HepG2 (cell line): ENCODE measurements around the gene RGS19. TPM values are rescaled to one million over a fixed set of nuclear protein-coding genes. Genes with fewer than 3 reads are reported as not detected.

ENCODE experiments used
- ATAC-seq: fragments of 200-7000 bp; cut with Tn5 transposase; 3 replicates; pipeline ENCODE4 v1.9.1; 2020; ENCODE audit warnings: mild to moderate bottlenecking, moderate library complexity
- BruUV-seq: library from RNA; stranded (reverse); fragments of 400-500 nt; replicated peaks from 2 replicates; lab custom pipeline; 2021; lab: Mats Ljungman, UMichigan
- CTCF ChIA-PET: fragments of 300-600 bp; formaldehyde crosslinking; extraction: SDS; loops from one replicate; lab custom pipeline; 2021; ENCODE audit warnings: low total read pairs, inconsistent platforms, low intra/inter-chr PET ratio; lab: Yijun Ruan, JAX
- POLR2A ChIA-PET: fragments of 350-600 bp; sonication (Branson Sonifier 250); formaldehyde crosslinking; loops from one replicate; lab custom pipeline; 2020; ENCODE audit warnings: antibody characterized with exemption, inconsistent platforms; lab: Yijun Ruan, JAX
- DNase-seq: peaks from one replicate; pipeline ENCODE4 v3.0.0-alpha.2; 2015; ENCODE audit warnings: low spot score
- FAIRE-seq: peaks from 3 replicates; lab custom pipeline; 2011; peaks lifted over from hg19 to GRCh38; lab: Jason Lieb, UNC
- H2AFZ ChIP-seq: one replicate; pipeline ENCODE4 v1.6.1; 2011; ENCODE audit warnings: low read length, inconsistent platforms
- H3K27ac ChIP-seq: fragments of 300-600 bp; 3 replicates; pipeline ENCODE4 v1.8.0; 2011; ENCODE audit warnings: mixed run types, mild to moderate bottlenecking, mixed read lengths, low read length, inconsistent platforms; ENCODE audit not compliant: insufficient read depth; ENCODE audit errors: extremely low read length
- H3K27me3 ChIP-seq, 2 experiments: fragments of 200-600 bp in 1 of 2; 2 replicates in 1 of 2; 3 replicates in 1 of 2; pipeline versions ENCODE4 v1.6.0 to v1.8.0; 2011; ENCODE audit warnings: low read length in 2 of 2, mild to moderate bottlenecking in 2 of 2, moderate library complexity in 2 of 2, inconsistent platforms in 1 of 2; ENCODE audit not compliant: insufficient read depth in 2 of 2, control insufficient read depth in 1 of 2
- H3K36me3 ChIP-seq, 2 experiments: fragments of 200-600 bp in 1 of 2; replicated peaks in 1 of 2; 2 replicates in 1 of 2; 3 replicates in 1 of 2; pipeline versions ENCODE4 v1.5.1 to v1.8.0; 2011; ENCODE audit warnings: low read length in 2 of 2, inconsistent platforms in 1 of 2; ENCODE audit not compliant: insufficient read depth in 2 of 2, control insufficient read depth in 1 of 2
- H3K4me1 ChIP-seq: 2 replicates; pipeline ENCODE4 v1.5.1; 2012; ENCODE audit warnings: low read length, inconsistent platforms; ENCODE audit not compliant: insufficient read depth
- H3K4me2 ChIP-seq: 2 replicates; pipeline ENCODE4 v1.6.0; 2011; ENCODE audit warnings: low read depth, low read length, inconsistent platforms
- H3K4me3 ChIP-seq, 3 experiments: fragments of 200-600 bp in 1 of 3; sonication (generic), shearing (Covaris generic) in 1 of 3; replicated peaks in 1 of 3; 2 replicates each; pipeline ENCODE4 v1.5.1; 2011 to 2016; ENCODE audit warnings: low read length in 3 of 3, inconsistent platforms in 2 of 3, low read depth in 2 of 3, mild to moderate bottlenecking in 2 of 3, control low read depth in 1 of 3, mixed read lengths in 1 of 3; ENCODE audit not compliant: insufficient read depth in 1 of 3
- H3K79me2 ChIP-seq: one replicate; pipeline ENCODE4 v1.6.1; 2011; ENCODE audit warnings: low read length, inconsistent platforms; ENCODE audit not compliant: insufficient read depth
- H3K9ac ChIP-seq: 2 replicates; pipeline ENCODE4 v1.6.0; 2011; ENCODE audit warnings: mild to moderate bottlenecking, low read depth, low read length, inconsistent platforms; ENCODE audit not compliant: insufficient read depth
- H3K9me3 ChIP-seq: 2 replicates; pipeline ENCODE4 v1.5.1; 2012; ENCODE audit warnings: mild to moderate bottlenecking, low read length
- H4K20me1 ChIP-seq: 2 replicates; pipeline ENCODE4 v1.6.0; 2011; ENCODE audit warnings: inconsistent platforms, mild to moderate bottlenecking, low read length, moderate library complexity; ENCODE audit not compliant: insufficient read depth
- CREM ChIP-seq, 2 experiments: sonication (generic) in 1 of 2; formaldehyde crosslinking in 1 of 2; IDR thresholded peaks; 2 replicates each; pipeline versions ENCODE4 v1.4.0 to v1.6.1; 2016 to 2020; ENCODE audit warnings: antibody characterized with exemption in 1 of 2, mild to moderate bottlenecking in 1 of 2, missing genetic modification reagents in 1 of 2
- KLF16 ChIP-seq, 2 experiments: sonication (generic) in 1 of 2; formaldehyde crosslinking in 1 of 2; IDR thresholded peaks; 2 replicates each; pipeline versions ENCODE4 v1.6.1 to v1.8.0; 2016 to 2023; ENCODE audit warnings: missing genetic modification reagents in 2 of 2, missing compliant biosample characterization in 1 of 2
- MEIS2 ChIP-seq: sonication (generic); formaldehyde crosslinking; IDR thresholded peaks from 2 replicates; pipeline ENCODE4 v1.9.0; 2021; ENCODE audit warnings: mild to moderate bottlenecking, missing genetic modification reagents
- MTA1 ChIP-seq: sonication (generic); formaldehyde crosslinking; IDR thresholded peaks from 2 replicates; pipeline ENCODE4 v1.4.0; 2020; ENCODE audit warnings: missing genetic modification reagents, mild to moderate bottlenecking, borderline replicate concordance
- NFRKB ChIP-seq: fragments of 450-650 bp; IDR thresholded peaks from 2 replicates; pipeline ENCODE4 v1.6.1; 2017
- RAD51 ChIP-seq: fragments of 450-650 bp; IDR thresholded peaks from 2 replicates; pipeline ENCODE4 v1.6.1; 2016; ENCODE audit warnings: borderline replicate concordance
- SRSF9 ChIP-seq: fragments of 200-400 bp; formaldehyde crosslinking; IDR thresholded peaks from 2 replicates; pipeline ENCODE4 v1.6.1; 2018; ENCODE audit warnings: borderline replicate concordance, mild to moderate bottlenecking, low read depth, low read length; ENCODE audit not compliant: insufficient read depth, poor library complexity, severe bottlenecking
- STAT5B ChIP-seq: sonication (generic); formaldehyde crosslinking; IDR thresholded peaks from 2 replicates; pipeline ENCODE4 v1.4.0; 2020; ENCODE audit warnings: missing genetic modification reagents
- TBX3 ChIP-seq: fragments of 450-650 bp; IDR thresholded peaks from 2 replicates; pipeline ENCODE4 v1.6.1; 2017; ENCODE audit warnings: antibody characterized with exemption, mild to moderate bottlenecking, inconsistent platforms, borderline replicate concordance
- TRIM24 ChIP-seq: sonication (generic); formaldehyde crosslinking; IDR thresholded peaks from 2 replicates; pipeline ENCODE4 v1.8.0; 2022; ENCODE audit warnings: mild to moderate bottlenecking, missing genetic modification reagents
- ZBTB42 ChIP-seq: sonication (generic); formaldehyde crosslinking; IDR thresholded peaks from 2 replicates; pipeline ENCODE4 v1.5.0; 2020; ENCODE audit warnings: mild to moderate bottlenecking, missing genetic modification reagents
- ZFP41 ChIP-seq: sonication (generic); formaldehyde crosslinking; IDR thresholded peaks from 2 replicates; pipeline ENCODE4 v1.4.0; 2020; ENCODE audit warnings: mild to moderate bottlenecking, missing genetic modification reagents, borderline replicate concordance
- ZMYM2 ChIP-seq: sonication (generic); formaldehyde crosslinking; IDR thresholded peaks from 2 replicates; pipeline ENCODE4 v1.8.0; 2022; ENCODE audit warnings: mild to moderate bottlenecking, missing genetic modification reagents
- ZNF282 ChIP-seq: fragments of 450-650 bp; IDR thresholded peaks from 2 replicates; pipeline ENCODE4 v1.6.1; 2018; ENCODE audit not compliant: partially characterized antibody
- ZNF879 ChIP-seq: sonication (generic); formaldehyde crosslinking; IDR thresholded peaks from 2 replicates; pipeline ENCODE4 v1.8.1; 2023; ENCODE audit warnings: missing genetic modification reagents
- ZUFSP ChIP-seq: sonication (generic); formaldehyde crosslinking; IDR thresholded peaks from 2 replicates; pipeline ENCODE4 v1.9.0; 2021; ENCODE audit warnings: missing genetic modification reagents, mild to moderate bottlenecking, borderline replicate concordance
- WGBS: methylation state at CpG from one replicate; pipeline ENCODE4 v1.1.6; 2017; ENCODE audit warnings: low lambda C conversion rate; 5-methylcytosine and 5-hydroxymethylcytosine counted together
- in situ Hi-C: cut with HindIII; loops from 2 replicates; pipeline ENCODE4 v1.10.0; 2017; ENCODE audit warnings: low pct_unique_long_range_greater_than_20kb; ENCODE audit not compliant: extremely low pct_ligation_motif_present
- intact Hi-C: fragments of 100-400 bp; cut with micrococcal nuclease; formaldehyde crosslinking; loops from one replicate; pipeline ENCODE4 v1.10.0; 2022; ENCODE audit not compliant: unreplicated experiment
- polyA plus RNA-seq, 8 experiments: library from polyadenylated mRNA; depleted of rRNA in 3 of 8; stranded (reverse) in 7 of 8; unstranded in 1 of 8; fragments of >200 nt; fragmentation: Illumina TruSeq in 4 of 8; extraction: Trizol in 4 of 8; gene quantifications; 2 replicates each; pipeline versions ENCODE4 v1.2.1 to v1.2.3, GENCODE V29; 2011 to 2016; ENCODE audit warnings: low read depth in 4 of 8, missing spikeins in 1 of 8, mixed read lengths in 1 of 8; ENCODE audit not compliant: insufficient read depth in 1 of 8
- total RNA-seq, 5 experiments: library from RNA; depleted of rRNA; stranded (reverse); fragments of >200 nt; fragmentation: Illumina TruSeq; extraction: Trizol; gene quantifications; 2 replicates each; pipeline ENCODE4 v1.2.3, GENCODE V29; 2016; ENCODE audit warnings: low read depth in 1 of 5
- TF ChIP-seq, protein P1 (sequence below): sonication (generic); formaldehyde crosslinking; IDR thresholded peaks from 2 replicates; pipeline ENCODE4 v1.4.0; 2020; ENCODE audit warnings: missing genetic modification reagents, borderline replicate concordance
- TF ChIP-seq, protein P2 (sequence below): sonication (generic); formaldehyde crosslinking; IDR thresholded peaks from 2 replicates; pipeline ENCODE4 v1.8.0; 2022; ENCODE audit warnings: mild to moderate bottlenecking, missing genetic modification reagents, moderate library complexity

RGS19 gene
- total and polyA plus RNA-seq, 2 of the 13 experiments (the other 11 are each of a cell fraction or from before 2014, with no cell fraction given), result 10.7 to 11.9 TPM

- H2AFZ ChIP-seq, result no peak overlapping the region
- peaks cover 4% of the 10 kb centered on the region; the same call in 1 of the 2 replicates for H4K20me1 ChIP-seq
- intact Hi-C loops (loop anchor here (2.0 kb wide), 1 partner anchor 13 kb away; no protein-coding TSS in a partner anchor), in situ Hi-C loops (no loop called here)
- ChIA-PET CTCF (no interaction called here), POLR2A (no interaction called here)
- ATAC-seq (no peak), FAIRE-seq (no peak), DNase-seq (no peak)
- H3K4me2 ChIP-seq, result no peak overlapping the region
- no peaks in the 10 kb centered on the region for H3K36me3 ChIP-seq
- peaks cover 47% of the 10 kb centered on the region for H3K4me1 ChIP-seq
- no peaks in the 10 kb centered on the region for H3K9me3 ChIP-seq
- H3K4me3 ChIP-seq, result no peak overlapping the region
- H3K27ac ChIP-seq, result no peak overlapping the region
- peaks cover 3 to 11% of the 10 kb centered on the region in 2 experiments; a peak in 2 of 5 replicates for H3K27me3 ChIP-seq
- no peak overlapping the region for H3K9ac ChIP-seq
- no TSS peak for BruUV-seq
- 46% methylated on average over 7 of the region's 12 CpGs for WGBS
- no peaks in the 10 kb centered on the region for H3K79me2 ChIP-seq
- TF ChIP-seq ZBTB42 (CRISPR knock-in tag) (no peak), MTA1 (CRISPR knock-in tag) (no peak), KLF16 (CRISPR knock-in tag; IDR thresholded peaks at IDR 0.05) (no peak), TBX3 (no peak), ZUFSP (no peak), ZMYM2 (CRISPR knock-in tag) (no peak), CREM (IDR thresholded peaks at IDR 0.05) (no peak), CREM (CRISPR knock-in tag; IDR thresholded peaks at IDR 0.05) (no peak), SRSF9 (no peak), TRIM24 (CRISPR knock-in tag) (no peak), ZNF879 (CRISPR knock-in tag) (no peak), ZNF282 (no peak), ZFP41 (CRISPR knock-in tag) (no peak), RAD51 (no peak), NFRKB (no peak), MEIS2 (no peak), STAT5B (no peak)
- TF ChIP-seq, protein P1, sequence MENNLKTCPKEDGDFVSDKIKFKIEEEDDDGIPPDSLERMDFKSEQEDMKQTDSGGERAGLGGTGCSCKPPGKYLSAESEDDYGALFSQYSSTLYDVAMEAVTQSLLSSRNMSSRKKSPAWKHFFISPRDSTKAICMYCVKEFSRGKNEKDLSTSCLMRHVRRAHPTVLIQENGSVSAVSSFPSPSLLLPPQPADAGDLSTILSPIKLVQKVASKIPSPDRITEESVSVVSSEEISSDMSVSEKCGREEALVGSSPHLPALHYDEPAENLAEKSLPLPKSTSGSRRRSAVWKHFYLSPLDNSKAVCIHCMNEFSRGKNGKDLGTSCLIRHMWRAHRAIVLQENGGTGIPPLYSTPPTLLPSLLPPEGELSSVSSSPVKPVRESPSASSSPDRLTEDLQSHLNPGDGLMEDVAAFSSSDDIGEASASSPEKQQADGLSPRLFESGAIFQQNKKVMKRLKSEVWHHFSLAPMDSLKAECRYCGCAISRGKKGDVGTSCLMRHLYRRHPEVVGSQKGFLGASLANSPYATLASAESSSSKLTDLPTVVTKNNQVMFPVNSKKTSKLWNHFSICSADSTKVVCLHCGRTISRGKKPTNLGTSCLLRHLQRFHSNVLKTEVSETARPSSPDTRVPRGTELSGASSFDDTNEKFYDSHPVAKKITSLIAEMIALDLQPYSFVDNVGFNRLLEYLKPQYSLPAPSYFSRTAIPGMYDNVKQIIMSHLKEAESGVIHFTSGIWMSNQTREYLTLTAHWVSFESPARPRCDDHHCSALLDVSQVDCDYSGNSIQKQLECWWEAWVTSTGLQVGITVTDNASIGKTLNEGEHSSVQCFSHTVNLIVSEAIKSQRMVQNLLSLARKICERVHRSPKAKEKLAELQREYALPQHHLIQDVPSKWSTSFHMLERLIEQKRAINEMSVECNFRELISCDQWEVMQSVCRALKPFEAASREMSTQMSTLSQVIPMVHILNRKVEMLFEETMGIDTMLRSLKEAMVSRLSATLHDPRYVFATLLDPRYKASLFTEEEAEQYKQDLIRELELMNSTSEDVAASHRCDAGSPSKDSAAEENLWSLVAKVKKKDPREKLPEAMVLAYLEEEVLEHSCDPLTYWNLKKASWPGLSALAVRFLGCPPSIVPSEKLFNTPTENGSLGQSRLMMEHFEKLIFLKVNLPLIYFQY (CRISPR knock-in tag), result no peak
- TF ChIP-seq, protein P2, sequence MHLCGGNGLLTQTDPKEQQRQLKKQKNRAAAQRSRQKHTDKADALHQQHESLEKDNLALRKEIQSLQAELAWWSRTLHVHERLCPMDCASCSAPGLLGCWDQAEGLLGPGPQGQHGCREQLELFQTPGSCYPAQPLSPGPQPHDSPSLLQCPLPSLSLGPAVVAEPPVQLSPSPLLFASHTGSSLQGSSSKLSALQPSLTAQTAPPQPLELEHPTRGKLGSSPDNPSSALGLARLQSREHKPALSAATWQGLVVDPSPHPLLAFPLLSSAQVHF (CRISPR knock-in tag), result peak; percentile 31; the same call in 1 of the 2 replicates
Measured at GRCh38 chr20:64067733-64068307, 11.5 kb downstream of the RGS19 start.
